Measurements from ENCODE around the gene ASB13.

The ASB13 gene

GRCh38 chr10:5603091-5603847 is 63.1 kb downstream of the ASB13 start:
- DNase-seq (ENCODE audit: low read depth in 2 of 2) = no peak
- no peak for TF ChIP-seq CTCF (IDR thresholded peaks at IDR 0.05; ENCODE audit: low read depth, low read length)
- H3K4me3 ChIP-seq (replicated peaks in 1 of 2; ENCODE audit: low read depth in 2 of 2, low read length in 2 of 2) = no peak overlapping the region

- TF ChIP-seq CTCF (IDR thresholded peaks at IDR 0.05; ENCODE audit: low read depth, low read length) = no peak
- H3K4me3 ChIP-seq (replicated peaks in 1 of 2; ENCODE audit: low read depth in 2 of 2, low read length in 2 of 2) = no peak overlapping the region
- DNase-seq (ENCODE audit: low read depth in 2 of 2) = peak in 1 of 2 donors; percentile 31
Observed at GRCh38 chr10:5601826-5602495, 64.4 kb downstream of the ASB13 start.

- no peak for DNase-seq (ENCODE audit: low read depth in 2 of 2)
- H3K4me3 ChIP-seq (replicated peaks in 1 of 2; ENCODE audit: low read depth in 2 of 2, low read length in 2 of 2) = no peak overlapping the region
- TF ChIP-seq CTCF (IDR thresholded peaks at IDR 0.05; ENCODE audit: low read depth, low read length) = no peak
Observed at GRCh38 chr10:5600908-5601307, 65.5 kb downstream of the ASB13 start.

GRCh38 chr10:5599613-5600520 is 66.5 kb downstream of the ASB13 start:
- TF ChIP-seq CTCF (IDR thresholded peaks at IDR 0.05; ENCODE audit: low read depth, low read length) = no peak
- DNase-seq (ENCODE audit: low read depth in 2 of 2) = no peak

GRCh38 chr10:5598085-5598690 is 68.2 kb downstream of the ASB13 start:
- H3K4me3 ChIP-seq (replicated peaks in 1 of 2; ENCODE audit: low read depth in 2 of 2, low read length in 2 of 2) = no peak overlapping the region
- DNase-seq (ENCODE audit: low read depth in 2 of 2) = no peak
- TF ChIP-seq CTCF (IDR thresholded peaks at IDR 0.05; ENCODE audit: low read depth, low read length) = no peak

More at GRCh38 chr10:5599613-5600520, 66.5 kb downstream of the ASB13 start:
- H3K4me3 ChIP-seq (replicated peaks in 1 of 2; ENCODE audit: low read depth in 2 of 2, low read length in 2 of 2) = no peak overlapping the region

- TF ChIP-seq CTCF (IDR thresholded peaks at IDR 0.05; ENCODE audit: low read depth, low read length) = no peak
- no peak overlapping the region for H3K4me3 ChIP-seq (replicated peaks in 1 of 2; ENCODE audit: low read depth in 2 of 2, low read length in 2 of 2)
- DNase-seq (ENCODE audit: low read depth in 2 of 2) = no peak
Observed at GRCh38 chr10:5596611-5597341, 69.6 kb downstream of the ASB13 start.
